ENCODE results near the gene DAG1. TPM values are rescaled to one million over a fixed set of nuclear protein-coding genes. Genes with fewer than 3 reads are reported as not detected.

Gene DAG1
- total RNA-seq, 1 experiment from 2014 or later = 40.3 TPM

DNA sequence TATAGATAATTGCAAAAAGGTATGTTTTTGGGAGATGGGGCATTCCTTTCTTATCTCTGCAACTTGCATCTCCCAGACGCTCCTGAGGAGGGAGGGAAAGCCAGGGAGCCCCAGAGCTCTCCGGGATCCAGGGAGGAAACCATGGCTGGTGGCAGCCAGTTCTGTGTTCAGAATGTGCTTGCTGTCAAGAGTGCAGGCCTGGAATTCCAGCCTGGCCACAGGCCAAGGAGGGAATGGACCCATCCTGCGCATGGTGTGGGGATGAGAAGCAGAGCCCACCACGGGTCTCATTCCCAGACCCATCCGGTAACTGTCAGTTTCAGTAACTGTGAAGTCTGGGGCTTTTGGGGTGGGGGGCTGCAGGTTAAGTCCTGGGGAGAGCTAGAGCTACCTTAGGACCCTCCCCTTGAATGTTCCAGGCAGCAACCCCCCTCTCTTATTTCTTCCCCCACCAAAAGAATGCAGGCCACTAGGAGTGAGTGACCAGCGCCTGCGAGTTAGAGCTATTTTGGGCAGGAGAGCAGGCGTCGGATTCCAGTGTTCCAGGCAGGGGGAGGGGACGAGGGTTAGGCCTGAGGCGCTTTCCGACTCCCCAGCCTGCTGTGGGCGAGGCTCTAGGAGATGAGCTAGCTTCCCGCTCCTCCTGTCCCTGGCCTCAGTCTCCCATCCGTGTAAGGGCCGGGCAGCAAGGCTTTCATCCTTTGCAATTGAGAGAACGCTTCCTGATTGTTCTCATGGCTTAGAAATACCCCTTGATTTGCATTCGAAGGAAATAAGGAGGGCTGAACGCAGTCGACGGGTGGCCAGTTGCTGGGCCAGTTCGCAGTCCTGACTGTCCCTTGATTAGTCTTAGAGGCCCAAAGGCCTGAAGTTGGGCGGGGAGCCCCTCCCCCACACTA is 781 bp upstream of the DAG1 start:
- intact Hi-C loops (cut with micrococcal nuclease) = no loop called here
- Mint-ChIP-seq H3K27ac (ENCODE audit: low read depth, unreplicated experiment) (peak overlapping the region; percentile 88), H3K27me3 (ENCODE audit: insufficient read depth, unreplicated experiment) (no peaks in the 10 kb centered on the region), H3K36me3 (ENCODE audit: insufficient read depth, unreplicated experiment) (peaks cover 4% of the 10 kb centered on the region), H3K4me3 (ENCODE audit: unreplicated experiment) (peak overlapping the region; percentile 89), H3K9me3 (ENCODE audit: unreplicated experiment) (no peaks in the 10 kb centered on the region), H3K4me1 (ENCODE audit: insufficient read depth, unreplicated experiment) (peaks cover 19% of the 10 kb centered on the region)
- TF ChIP-seq, protein P1, sequence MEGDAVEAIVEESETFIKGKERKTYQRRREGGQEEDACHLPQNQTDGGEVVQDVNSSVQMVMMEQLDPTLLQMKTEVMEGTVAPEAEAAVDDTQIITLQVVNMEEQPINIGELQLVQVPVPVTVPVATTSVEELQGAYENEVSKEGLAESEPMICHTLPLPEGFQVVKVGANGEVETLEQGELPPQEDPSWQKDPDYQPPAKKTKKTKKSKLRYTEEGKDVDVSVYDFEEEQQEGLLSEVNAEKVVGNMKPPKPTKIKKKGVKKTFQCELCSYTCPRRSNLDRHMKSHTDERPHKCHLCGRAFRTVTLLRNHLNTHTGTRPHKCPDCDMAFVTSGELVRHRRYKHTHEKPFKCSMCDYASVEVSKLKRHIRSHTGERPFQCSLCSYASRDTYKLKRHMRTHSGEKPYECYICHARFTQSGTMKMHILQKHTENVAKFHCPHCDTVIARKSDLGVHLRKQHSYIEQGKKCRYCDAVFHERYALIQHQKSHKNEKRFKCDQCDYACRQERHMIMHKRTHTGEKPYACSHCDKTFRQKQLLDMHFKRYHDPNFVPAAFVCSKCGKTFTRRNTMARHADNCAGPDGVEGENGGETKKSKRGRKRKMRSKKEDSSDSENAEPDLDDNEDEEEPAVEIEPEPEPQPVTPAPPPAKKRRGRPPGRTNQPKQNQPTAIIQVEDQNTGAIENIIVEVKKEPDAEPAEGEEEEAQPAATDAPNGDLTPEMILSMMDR (IDR thresholded peaks at IDR 0.05; ENCODE audit: unreplicated experiment) = no peak
- BruUV-seq (replicated peaks) = TSS peak; percentile 62
- POLR2A ChIA-PET = interaction anchor here (0.6 to 5.7 kb wide), 34 partner anchors 7 to 896 kb away, joined by 3 to 83 read pairs (median 5); partner anchors contain the start of genes ARIH2, DALRD3, GPX1 and IMPDH2
- CTCF ChIA-PET = interaction anchor here (0.6 to 1.4 kb wide), 7 partner anchors 16 to 431 kb away, joined by 3 to 6 read pairs (median 3); no protein-coding TSS in a partner anchor
- DNase-seq (ENCODE audit: unreplicated experiment) = peak; percentile 86

DNA sequence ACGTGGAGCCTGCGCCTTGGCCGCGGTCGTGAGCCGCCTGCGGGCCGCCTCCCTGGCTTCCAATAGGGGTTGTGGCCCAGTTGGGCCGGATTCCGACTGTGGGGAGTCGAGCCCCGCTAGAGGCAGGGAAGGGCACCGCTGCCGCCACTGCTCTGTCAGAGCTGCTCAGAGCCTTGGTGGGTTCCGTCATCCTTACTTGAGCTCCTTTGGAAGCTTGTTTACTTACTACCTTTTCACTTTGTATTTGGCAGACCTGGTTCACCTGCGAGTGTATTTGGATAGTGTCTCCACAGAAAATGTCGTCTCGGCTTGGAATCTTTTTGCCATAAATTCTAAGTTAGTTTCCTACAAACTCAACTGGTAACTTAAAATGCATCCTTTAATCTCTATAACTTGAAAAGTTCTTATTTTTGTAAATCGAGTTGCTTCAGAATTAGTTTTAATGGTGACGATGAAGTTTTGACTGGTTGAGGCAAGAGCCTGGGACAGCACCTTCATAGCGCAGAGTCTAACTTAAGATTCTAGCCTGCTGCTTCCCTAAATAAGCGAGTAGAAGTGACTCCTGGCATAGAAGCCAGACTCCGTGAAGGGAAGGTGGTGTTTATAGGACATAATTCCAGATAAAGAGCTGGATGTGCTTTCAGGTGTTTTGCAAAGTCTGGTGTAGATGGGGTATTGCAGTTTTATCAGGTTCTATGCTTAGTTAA is 800 bp downstream of the DAG1 start:
- Mint-ChIP-seq H3K4me1 (ENCODE audit: insufficient read depth, unreplicated experiment) (peaks cover 19% of the 10 kb centered on the region), H3K4me3 (ENCODE audit: unreplicated experiment) (peak overlapping the region; percentile 89), H3K27ac (ENCODE audit: low read depth, unreplicated experiment) (peak overlapping the region; percentile 85), H3K36me3 (ENCODE audit: insufficient read depth, unreplicated experiment) (peaks cover 6% of the 10 kb centered on the region), H3K9me3 (ENCODE audit: unreplicated experiment) (no peaks in the 10 kb centered on the region), H3K27me3 (ENCODE audit: insufficient read depth, unreplicated experiment) (no peaks in the 10 kb centered on the region)
- intact Hi-C loops (cut with micrococcal nuclease) = loop anchor here (2.0 kb wide), 1 partner anchor 30 kb away; no protein-coding TSS in a partner anchor
- ChIA-PET CTCF (interaction anchor here (0.6 to 1.0 kb wide), 3 partner anchors 46 to 377 kb away, joined by 3 to 5 read pairs (median 3); partner anchors contain the start of gene QRICH1), POLR2A (interaction anchor here (0.6 to 5.7 kb wide), 40 partner anchors 8 to 573 kb away, joined by 3 to 83 read pairs (median 4); partner anchors contain the start of genes ARIH2, GPX1, INKA1 and NICN1)
- TF ChIP-seq, protein P1 (IDR thresholded peaks at IDR 0.05; ENCODE audit: unreplicated experiment) = no peak
- no peak for DNase-seq (ENCODE audit: unreplicated experiment)
- TSS peak; percentile 64 for BruUV-seq (replicated peaks)

DNA sequence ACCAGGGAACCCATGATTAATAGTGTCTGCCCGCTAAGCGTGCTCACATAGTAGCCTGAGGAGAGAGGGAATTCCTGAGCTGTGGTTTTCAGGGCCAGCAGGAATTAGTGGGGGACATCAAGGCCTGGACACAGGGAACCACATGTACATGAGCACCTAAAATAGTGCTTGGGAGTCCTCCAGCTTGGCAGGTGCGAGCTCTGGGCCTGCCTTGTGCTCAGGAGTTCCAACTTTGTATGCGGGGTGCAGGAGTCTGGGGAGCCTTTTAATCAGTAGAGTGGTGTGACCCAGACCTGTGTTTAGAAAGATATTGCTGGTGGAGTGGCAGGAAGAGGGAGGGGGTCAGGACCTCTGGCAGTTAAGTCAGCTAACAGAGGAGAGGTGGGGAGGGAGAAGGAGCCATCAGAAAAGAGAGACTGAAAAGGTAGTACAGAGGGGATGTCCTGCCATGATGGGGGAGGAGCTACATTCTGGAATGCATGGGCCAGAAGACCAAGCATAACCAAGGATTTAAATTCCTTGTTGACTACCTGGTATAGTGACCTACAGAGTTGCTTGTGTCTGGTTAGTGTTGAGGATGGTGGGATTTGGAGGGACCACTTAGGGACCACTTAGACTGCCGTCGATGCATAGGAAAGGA is 1.9 kb downstream of the DAG1 start:
- TF ChIP-seq, protein P1 (IDR thresholded peaks at IDR 0.05; ENCODE audit: unreplicated experiment) = no peak
- DNase-seq (ENCODE audit: unreplicated experiment) = no peak
- Mint-ChIP-seq H3K9me3 (ENCODE audit: unreplicated experiment) (no peaks in the 10 kb centered on the region), H3K36me3 (ENCODE audit: insufficient read depth, unreplicated experiment) (peaks cover 14% of the 10 kb centered on the region), H3K27ac (ENCODE audit: low read depth, unreplicated experiment) (peak overlapping the region; percentile 85), H3K4me3 (ENCODE audit: unreplicated experiment) (peak overlapping the region; percentile 89), H3K27me3 (ENCODE audit: insufficient read depth, unreplicated experiment) (no peaks in the 10 kb centered on the region), H3K4me1 (ENCODE audit: insufficient read depth, unreplicated experiment) (peaks cover 19% of the 10 kb centered on the region)
- CTCF ChIA-PET = interaction anchor here (0.5 to 0.7 kb wide), 2 partner anchors 68 to 97 kb away, joined by 3 read pairs; no protein-coding TSS in a partner anchor
- no TSS peak for BruUV-seq (replicated peaks)
- POLR2A ChIA-PET = interaction anchor here (0.7 to 5.7 kb wide), 16 partner anchors 13 to 484 kb away, joined by 3 to 83 read pairs (median 12); partner anchors contain the start of genes QRICH1, RHOA, TCTA and USP4
- intact Hi-C loops (cut with micrococcal nuclease) = loop anchor here (2.0 kb wide), 1 partner anchor 29 kb away; no protein-coding TSS in a partner anchor
